ENCODE data around the gene TMEM59L.

The TMEM59L gene

GRCh38 chr19:18633321-18633720, 20.7 kb downstream of the TMEM59L start:
- in situ Hi-C loops (cut with HindIII; ENCODE audit: low sequenced_read_pairs) = no loop called here
- H3K4me3 ChIP-seq (ENCODE audit: low read depth, low read length) = no peak overlapping the region
- DNase-seq (ENCODE audit: low read depth, low spot score) = no peak
- no peak for TF ChIP-seq CTCF (IDR thresholded peaks at IDR 0.05; ENCODE audit: low read depth, low read length)

- no peak overlapping the region for H3K4me3 ChIP-seq (ENCODE audit: low read depth, low read length)
- in situ Hi-C loops (cut with HindIII; ENCODE audit: low sequenced_read_pairs) = no loop called here
- no peak for TF ChIP-seq CTCF (IDR thresholded peaks at IDR 0.05; ENCODE audit: low read depth, low read length)
- DNase-seq (ENCODE audit: low read depth, low spot score) = no peak
Observed at GRCh38 chr19:18634612-18635297, 22.1 kb downstream of the TMEM59L start.

GRCh38 chr19:18635831-18636182, 23.1 kb downstream of the TMEM59L start:
- DNase-seq (ENCODE audit: low read depth, low spot score) = no peak
- no peak for TF ChIP-seq CTCF (IDR thresholded peaks at IDR 0.05; ENCODE audit: low read depth, low read length)
- in situ Hi-C loops (cut with HindIII; ENCODE audit: low sequenced_read_pairs) = no loop called here
- H3K4me3 ChIP-seq (ENCODE audit: low read depth, low read length) = no peak overlapping the region

- H3K4me3 ChIP-seq (ENCODE audit: low read depth, low read length) = peak overlapping the region; percentile 49
- DNase-seq (ENCODE audit: low read depth, low spot score) = peak; percentile 96
- in situ Hi-C loops (cut with HindIII; ENCODE audit: low sequenced_read_pairs) = no loop called here
- TF ChIP-seq CTCF (IDR thresholded peaks at IDR 0.05; ENCODE audit: low read depth, low read length) = no peak
Observed at GRCh38 chr19:18636183-18636968, 23.7 kb downstream of the TMEM59L start.

GRCh38 chr19:18636969-18637629, 24.4 kb downstream of the TMEM59L start, which contains the start of gene KLHL26:
Gene KLHL26, plus strand, starts transcription at chr19:18637028. Its CDS starts 27 bp downstream, at chr19:18637055.
- DNase-seq (ENCODE audit: low read depth, low spot score) = no peak
- H3K4me3 ChIP-seq (ENCODE audit: low read depth, low read length) = peak within 1 kb of the TSS; percentile 81
- in situ Hi-C loops (cut with HindIII; ENCODE audit: low sequenced_read_pairs) = no loop called here
- TF ChIP-seq CTCF (IDR thresholded peaks at IDR 0.05; ENCODE audit: low read depth, low read length) = no peak

GRCh38 chr19:18637673-18638630, 25.3 kb downstream of the TMEM59L start:
- no peak for TF ChIP-seq CTCF (IDR thresholded peaks at IDR 0.05; ENCODE audit: low read depth, low read length)
- in situ Hi-C loops (cut with HindIII; ENCODE audit: low sequenced_read_pairs) = no loop called here
- H3K4me3 ChIP-seq (ENCODE audit: low read depth, low read length) = peak overlapping the region; percentile 81
- DNase-seq (ENCODE audit: low read depth, low spot score) = no peak
